ENCODE measurements around the gene FKBP2. TPM values are rescaled to one million over a fixed set of nuclear protein-coding genes. Genes with fewer than 3 reads are reported as not detected.
A peak's percentile ranks its signal among the peaks of the same experiment; 100 is the strongest.

The FKBP2 gene
- total and polyA plus RNA-seq, 3 experiments from 2014 or later, result 27.9 to 124 (median 28.4) TPM

- POLR2A ChIA-PET, result no interaction called here
- H3K36me3 Mint-ChIP-seq, result no peaks in the 10 kb centered on the region
These were observed 49.7 kb downstream of the FKBP2 start for GRCh38 chr11:64290352-64291261.

GRCh38 chr11:64291262-64291751 lies 50.4 kb downstream of the FKBP2 start, which contains the start of gene KCNK4:
TSS of gene KCNK4 (plus strand) at chr11:64291302. CDS start at chr11:64293019, 1,717 bp downstream.
- H3K27ac Mint-ChIP-seq, result peak within 1 kb of the TSS in 2 of 8 donors; percentile 29 to 36
- peaks cover 5 to 16% (median 9%) of the 10 kb centered on the region in 3 donors for H3K4me1 Mint-ChIP-seq
- Histone ChIP-seq H3K27ac (ENCODE audit: low read depth, low read length) (no peak within 1 kb of the TSS), H3K4me3 (ENCODE audit: low read length) (no peak within 1 kb of the TSS), H3K36me3 (ENCODE audit: insufficient read depth, low read length) (no peaks in the 10 kb centered on the region), H3K27me3 (ENCODE audit: insufficient read depth, low read length, poor library complexity, severe bottlenecking) (peaks cover 38% of the 10 kb centered on the region), H3K9me3 (ENCODE audit: low read length) (no peaks in the 10 kb centered on the region), H3K4me1 (ENCODE audit: insufficient read depth, low read length) (peaks cover 2% of the 10 kb centered on the region)
- peaks cover 36 to 42% of the 10 kb centered on the region in 2 donors for H3K27me3 Mint-ChIP-seq
- no peak for DNase-seq
- no peaks in the 10 kb centered on the region for H3K36me3 Mint-ChIP-seq
- H3K9me3 Mint-ChIP-seq, result peaks cover 0 to 2% (median 0%) of the 10 kb centered on the region in 5 donors
- peak within 1 kb of the TSS in 6 of 7 donors; percentile 45 to 76 (median 68) for H3K4me3 Mint-ChIP-seq
- ChIA-PET POLR2A (no interaction called here), CTCF (interaction anchor here (1.5 kb wide), 1 partner anchor 13 kb away, joined by 6 read pairs; no protein-coding TSS in a partner anchor)

More at GRCh38 chr11:64290352-64291261, 49.7 kb downstream of the FKBP2 start:
- Mint-ChIP-seq H3K9me3 (peaks cover 0 to 2% (median 0%) of the 10 kb centered on the region in 5 donors), H3K27ac (peak overlapping the region in 2 of 8 donors; percentile 29 to 36), H3K27me3 (peaks cover 32 to 35% of the 10 kb centered on the region in 2 donors), H3K4me3 (peak overlapping the region in 6 of 7 donors; percentile 45 to 76 (median 68)), H3K4me1 (peaks cover 6 to 19% (median 10%) of the 10 kb centered on the region in 3 donors)
- Histone ChIP-seq H3K27me3 (ENCODE audit: insufficient read depth, low read length, poor library complexity, severe bottlenecking) (peaks cover 32% of the 10 kb centered on the region), H3K36me3 (ENCODE audit: insufficient read depth, low read length) (no peaks in the 10 kb centered on the region), H3K9me3 (ENCODE audit: low read length) (no peaks in the 10 kb centered on the region), H3K4me3 (ENCODE audit: low read length) (no peak overlapping the region), H3K27ac (ENCODE audit: low read depth, low read length) (no peak overlapping the region), H3K4me1 (ENCODE audit: insufficient read depth, low read length) (peaks cover 7% of the 10 kb centered on the region)
- DNase-seq, result no peak
- CTCF ChIA-PET, result interaction anchor here (0.8 to 2.3 kb wide), 3 partner anchors 11 to 40 kb away, joined by 3 to 8 read pairs (median 6); partner anchors contain the start of gene CATSPERZ

GRCh38 chr11:64291752-64292459 lies 51.0 kb downstream of the FKBP2 start:
- peaks cover 44% of the 10 kb centered on the region for H3K27me3 ChIP-seq (ENCODE audit: insufficient read depth, low read length, poor library complexity, severe bottlenecking)
- no peaks in the 10 kb centered on the region for H3K9me3 ChIP-seq (ENCODE audit: low read length)
- no peaks in the 10 kb centered on the region for H3K36me3 Mint-ChIP-seq
- CTCF ChIA-PET, result interaction anchor here (1.6 to 2.0 kb wide), 2 partner anchors 9 to 12 kb away, joined by 3 to 13 read pairs; partner anchors contain the start of gene CATSPERZ
- POLR2A ChIA-PET, result interaction anchor here (0.5 to 1.0 kb wide), 2 partner anchors 9 to 20 kb away, joined by 3 read pairs; no protein-coding TSS in a partner anchor
- peak in 2 of 5 donors; percentile 23 to 36 for DNase-seq
- peaks cover 0 to 2% (median 0%) of the 10 kb centered on the region in 5 donors for H3K9me3 Mint-ChIP-seq
- H3K27me3 Mint-ChIP-seq, result peaks cover 41 to 47% of the 10 kb centered on the region in 2 donors
- no peak overlapping the region for H3K27ac ChIP-seq (ENCODE audit: low read depth, low read length)
- H3K4me3 ChIP-seq (ENCODE audit: low read length), result no peak overlapping the region
- H3K4me1 Mint-ChIP-seq, result peaks cover 0 to 10% (median 4%) of the 10 kb centered on the region in 3 donors
- peak overlapping the region in 1 of 7 donors; percentile 41 for H3K4me3 Mint-ChIP-seq
- no peak overlapping the region for H3K27ac Mint-ChIP-seq
- no peaks in the 10 kb centered on the region for H3K36me3 ChIP-seq (ENCODE audit: insufficient read depth, low read length)
- H3K4me1 ChIP-seq (ENCODE audit: insufficient read depth, low read length), result no peaks in the 10 kb centered on the region

- POLR2A ChIA-PET, result interaction anchor here (0.5 to 1.0 kb wide), 2 partner anchors 8 to 21 kb away, joined by 3 read pairs; no protein-coding TSS in a partner anchor
- CTCF ChIA-PET, result interaction anchor here (1.6 to 2.0 kb wide), 2 partner anchors 8 to 11 kb away, joined by 3 to 13 read pairs; partner anchors contain the start of gene CATSPERZ
- DNase-seq, result no peak
- Mint-ChIP-seq H3K4me3 (peak overlapping the region in 5 of 7 donors; percentile 16 to 70 (median 52)), H3K27me3 (peaks cover 49 to 55% of the 10 kb centered on the region in 2 donors), H3K9me3 (peaks cover 0 to 2% (median 0%) of the 10 kb centered on the region in 5 donors), H3K4me1 (peaks cover 0 to 10% (median 3%) of the 10 kb centered on the region in 3 donors), H3K27ac (no peak overlapping the region), H3K36me3 (no peaks in the 10 kb centered on the region)
- H3K4me1 ChIP-seq (ENCODE audit: insufficient read depth, low read length), result no peaks in the 10 kb centered on the region
- peaks cover 52% of the 10 kb centered on the region for H3K27me3 ChIP-seq (ENCODE audit: insufficient read depth, low read length, poor library complexity, severe bottlenecking)
- no peak overlapping the region for H3K27ac ChIP-seq (ENCODE audit: low read depth, low read length)
- H3K4me3 ChIP-seq (ENCODE audit: low read length), result no peak overlapping the region
- H3K9me3 ChIP-seq (ENCODE audit: low read length), result no peaks in the 10 kb centered on the region
- no peaks in the 10 kb centered on the region for H3K36me3 ChIP-seq (ENCODE audit: insufficient read depth, low read length)
These were observed 51.8 kb downstream of the FKBP2 start for GRCh38 chr11:64292460-64293254.

Other genes with a start within 250 kb of the FKBP2 start
- gene FLRT1, start 205.2 kb upstream of the FKBP2 start, total RNA-seq, result not detected
- not detected for gene FLRT1, start 205.2 kb upstream of the FKBP2 start, polyA plus RNA-seq
- gene MACROD1, start 75.0 kb upstream of the FKBP2 start, total RNA-seq, result 10 to 100 TPM; 19.6 to 25.5 TPM
- gene MACROD1, start 75.0 kb upstream of the FKBP2 start, polyA plus RNA-seq, result 9.2 TPM
- gene STIP1, start 54.9 kb upstream of the FKBP2 start, total RNA-seq, result 100 to 1,000 TPM; 457 to 461 TPM
- 108 TPM for gene STIP1, start 54.9 kb upstream of the FKBP2 start, polyA plus RNA-seq
- gene FERMT3, start 34.4 kb upstream of the FKBP2 start, total RNA-seq, result 100 to 1,000 TPM; 205 to 213 TPM
- gene FERMT3, start 34.4 kb upstream of the FKBP2 start, polyA plus RNA-seq, result 206 TPM
- 10 to 100 TPM; 28.3 to 31.5 TPM for gene TRPT1, start 14.9 kb upstream of the FKBP2 start, total RNA-seq
- 47.6 TPM for gene TRPT1, start 14.9 kb upstream of the FKBP2 start, polyA plus RNA-seq
- 10 to 100 TPM; 75.3 to 78.6 TPM for gene NUDT22, start 14.8 kb upstream of the FKBP2 start, total RNA-seq
- 51.6 TPM for gene NUDT22, start 14.8 kb upstream of the FKBP2 start, polyA plus RNA-seq
- gene DNAJC4, start 10.5 kb upstream of the FKBP2 start, total RNA-seq, result 10 to 100 TPM; 25.5 to 26.4 TPM
- 28.7 TPM for gene DNAJC4, start 10.5 kb upstream of the FKBP2 start, polyA plus RNA-seq
- gene VEGFB, start 6.5 kb upstream of the FKBP2 start, total RNA-seq, result 10 to 100 TPM; 71.9 to 77.0 TPM
- 19.0 TPM for gene VEGFB, start 6.5 kb upstream of the FKBP2 start, polyA plus RNA-seq
- gene PPP1R14B, start 5.8 kb downstream of the FKBP2 start, total RNA-seq, result 100 to 1,000 TPM; 365 to 381 TPM
- 57.3 TPM for gene PPP1R14B, start 5.8 kb downstream of the FKBP2 start, polyA plus RNA-seq
- 10 to 100 TPM; 12.5 to 13.6 TPM for gene PLCB3, start 10.4 kb downstream of the FKBP2 start, total RNA-seq
- gene PLCB3, start 10.4 kb downstream of the FKBP2 start, polyA plus RNA-seq, result 0.47 TPM
- gene BAD, start 43.6 kb downstream of the FKBP2 start, total RNA-seq, result 10 to 100 TPM; 40.4 to 40.9 TPM
- gene BAD, start 43.6 kb downstream of the FKBP2 start, polyA plus RNA-seq, result 56.5 TPM
- gene GPR137, start 44.8 kb downstream of the FKBP2 start, total RNA-seq, result 10 to 100 TPM; 64.2 to 65.0 TPM
- 9.1 TPM for gene GPR137, start 44.8 kb downstream of the FKBP2 start, polyA plus RNA-seq
- not detected for gene KCNK4, start 50.2 kb downstream of the FKBP2 start, total RNA-seq
- not detected for gene KCNK4, start 50.2 kb downstream of the FKBP2 start, polyA plus RNA-seq
- not detected for gene CATSPERZ, start 59.3 kb downstream of the FKBP2 start, total RNA-seq
- gene CATSPERZ, start 59.3 kb downstream of the FKBP2 start, polyA plus RNA-seq, result not detected
- gene ESRRA, start 64.4 kb downstream of the FKBP2 start, total RNA-seq, result 10 to 100 TPM; 52.2 to 54.3 TPM
- 11.9 TPM for gene ESRRA, start 64.4 kb downstream of the FKBP2 start, polyA plus RNA-seq
- 100 to 1,000 TPM; 327 to 332 TPM for gene TRMT112, start 76.5 kb downstream of the FKBP2 start, total RNA-seq
- gene TRMT112, start 76.5 kb downstream of the FKBP2 start, polyA plus RNA-seq, result 467 TPM
- 100 to 1,000 TPM; 114 to 126 TPM for gene PRDX5, start 77.0 kb downstream of the FKBP2 start, total RNA-seq
- gene PRDX5, start 77.0 kb downstream of the FKBP2 start, polyA plus RNA-seq, result 170 TPM
- gene CCDC88B, start 99.1 kb downstream of the FKBP2 start, total RNA-seq, result 100 to 1,000 TPM; 101 to 105 TPM
- gene CCDC88B, start 99.1 kb downstream of the FKBP2 start, polyA plus RNA-seq, result 45.6 TPM
- gene RPS6KA4, start 118.1 kb downstream of the FKBP2 start, total RNA-seq, result 10 to 100 TPM; 38.0 to 39.0 TPM
- 15.9 TPM for gene RPS6KA4, start 118.1 kb downstream of the FKBP2 start, polyA plus RNA-seq